NCI-H2196 treated with DMSO at 0.1 percent for 48 hours (cell line): ENCODE data around the gene ZNF341.

Experiments used
- DNase-seq: peaks from one replicate; lab custom pipeline; 2025; ENCODE audit not compliant: unreplicated experiment; lab: John Stamatoyannopoulos, UW

The ZNF341 gene

GRCh38 chr20:33701629-33702450 is 30.0 kb upstream of the ZNF341 start:
- no peak for DNase-seq

- peak; percentile 32 for DNase-seq
Observed at GRCh38 chr20:33702861-33703260, 28.9 kb upstream of the ZNF341 start.

GRCh38 chr20:33703498-33704137 is 28.2 kb upstream of the ZNF341 start:
- no peak for DNase-seq

DNA sequence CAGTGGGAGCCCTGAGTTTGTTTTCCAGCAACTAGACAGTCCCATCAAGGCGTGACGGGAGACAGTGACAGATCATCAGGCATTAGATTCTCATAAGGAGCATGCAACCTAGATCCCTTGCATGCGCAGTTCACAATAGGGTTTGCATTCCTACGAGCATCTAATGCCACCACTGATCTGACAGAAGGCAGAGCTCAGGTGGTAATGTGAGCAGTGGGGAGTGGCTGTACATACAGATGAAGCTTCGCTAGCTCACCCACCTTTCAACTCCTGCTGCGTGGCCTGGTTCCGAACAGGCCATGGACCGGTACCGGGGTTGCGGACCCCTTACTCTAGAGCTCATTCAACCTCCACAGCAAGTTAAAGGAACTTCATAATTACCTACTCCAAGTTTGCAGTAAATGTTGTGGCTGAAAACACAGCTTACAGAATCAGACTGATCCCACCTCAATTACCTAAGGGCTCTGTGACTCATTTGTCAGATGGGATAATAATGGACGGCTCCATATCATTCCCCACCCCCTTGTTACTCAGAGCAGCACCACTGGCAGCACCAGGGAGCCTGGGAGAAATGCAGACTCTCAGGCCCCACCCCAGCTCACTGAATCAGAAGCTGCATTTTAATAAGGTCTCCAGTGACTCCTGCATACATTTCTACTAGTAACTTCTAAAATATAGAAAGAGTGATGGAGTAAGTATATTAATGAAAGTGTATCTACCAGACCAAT is 27.4 kb upstream of the ZNF341 start:
- no peak for DNase-seq

DNA sequence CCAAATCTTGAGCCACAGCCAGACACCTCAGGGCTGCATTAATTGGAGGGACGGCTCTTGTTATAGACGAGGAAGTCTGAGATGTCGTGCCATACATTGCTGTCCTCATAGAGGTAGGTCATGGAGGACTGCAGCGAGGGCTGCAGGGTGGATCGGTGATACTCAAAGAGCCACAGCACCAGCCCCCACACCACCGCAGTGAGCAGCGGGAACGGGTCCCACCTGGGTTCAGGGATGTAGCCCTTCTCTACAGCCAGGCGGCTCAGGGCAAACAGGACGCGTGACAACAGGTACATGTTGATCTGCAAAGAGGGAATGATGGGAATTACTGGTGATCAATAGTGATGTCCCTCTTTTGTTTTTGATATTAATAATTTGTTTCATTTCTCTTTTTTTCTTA is 24.1 kb upstream of the ZNF341 start:
- DNase-seq = no peak

GRCh38 chr20:33709398-33709797 is 22.4 kb upstream of the ZNF341 start:
- no peak for DNase-seq

- no peak for DNase-seq
Observed at GRCh38 chr20:33709905-33710541, 21.8 kb upstream of the ZNF341 start.

DNA sequence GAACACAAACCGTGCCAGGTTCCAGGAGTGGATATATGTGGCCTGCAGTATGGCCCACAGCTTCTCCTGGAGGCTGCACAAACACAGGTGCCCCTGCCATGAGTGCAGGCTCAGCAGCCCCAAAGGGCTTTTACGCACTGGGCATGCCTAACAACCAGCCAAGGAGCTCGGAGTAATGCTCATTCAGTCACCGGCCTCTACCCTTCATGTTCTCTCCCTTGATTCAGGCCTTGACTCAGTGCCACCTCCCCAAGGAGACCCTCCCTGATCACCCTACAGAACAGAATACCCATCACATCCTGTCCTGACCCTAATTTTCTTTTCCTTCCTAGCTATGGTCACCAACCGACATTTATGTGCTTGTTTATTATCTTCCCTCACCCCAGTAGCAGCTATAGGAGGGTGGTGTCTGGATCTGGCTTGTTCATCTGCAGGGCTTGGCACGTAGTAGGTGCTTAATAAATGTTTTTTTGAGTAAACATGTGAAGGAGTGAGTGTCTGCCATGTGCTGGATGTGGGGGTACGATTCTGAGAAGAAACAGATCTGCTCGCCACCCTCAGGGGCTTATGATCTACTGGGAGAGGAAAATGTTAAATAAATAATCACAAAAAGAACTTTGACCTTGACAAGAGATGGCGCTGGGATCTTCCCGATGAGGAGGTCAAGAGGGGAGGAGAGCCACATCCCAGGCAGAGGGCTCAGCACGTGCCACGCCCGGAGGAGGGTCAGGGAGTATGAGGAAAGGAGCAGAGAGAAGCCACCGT is 20.9 kb upstream of the ZNF341 start:
- no peak for DNase-seq

- no peak for DNase-seq
Observed at GRCh38 chr20:33711446-33711738, 20.4 kb upstream of the ZNF341 start.

DNA sequence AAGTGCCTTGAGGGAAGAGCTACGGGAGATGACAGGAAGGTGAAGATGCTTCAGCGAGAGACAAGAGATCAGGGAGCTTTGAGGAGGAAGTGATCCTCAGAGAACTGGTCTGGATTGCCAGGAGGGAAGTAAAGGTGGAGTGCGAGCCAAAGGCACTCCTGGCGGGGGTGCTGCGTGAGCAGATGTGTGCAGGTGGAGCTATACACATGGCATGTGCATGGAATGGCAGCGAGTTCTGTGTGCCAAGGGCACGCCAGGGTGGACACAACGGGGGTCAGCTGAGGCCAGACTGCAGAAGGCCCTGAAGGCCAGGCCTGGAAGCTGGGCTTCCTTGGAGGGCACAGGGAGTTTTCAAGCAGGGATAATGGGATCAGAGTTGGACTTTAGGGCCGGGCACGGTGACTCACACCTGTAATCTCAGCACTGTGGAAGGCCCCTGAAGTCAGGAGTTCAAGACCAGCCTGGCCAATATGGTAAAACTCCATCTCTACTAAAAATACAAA is 17.9 kb upstream of the ZNF341 start:
- DNase-seq = no peak

GRCh38 chr20:33716498-33716897 is 15.3 kb upstream of the ZNF341 start:
- DNase-seq = no peak

- no peak for DNase-seq
Observed at GRCh38 chr20:33719277-33719988, 12.4 kb upstream of the ZNF341 start.

GRCh38 chr20:33719989-33720709 is 11.6 kb upstream of the ZNF341 start, which contains the start of gene PXMP4:
Gene PXMP4, minus strand, starts transcription at chr20:33720310. Its CDS starts 103 bp downstream, at chr20:33720207.
- DNase-seq = peak; percentile 79

- no peak for DNase-seq
Observed at GRCh38 chr20:33721391-33722140, 10.2 kb upstream of the ZNF341 start.

GRCh38 chr20:33724439-33725094 is 7.2 kb upstream of the ZNF341 start:
- DNase-seq = no peak

DNA sequence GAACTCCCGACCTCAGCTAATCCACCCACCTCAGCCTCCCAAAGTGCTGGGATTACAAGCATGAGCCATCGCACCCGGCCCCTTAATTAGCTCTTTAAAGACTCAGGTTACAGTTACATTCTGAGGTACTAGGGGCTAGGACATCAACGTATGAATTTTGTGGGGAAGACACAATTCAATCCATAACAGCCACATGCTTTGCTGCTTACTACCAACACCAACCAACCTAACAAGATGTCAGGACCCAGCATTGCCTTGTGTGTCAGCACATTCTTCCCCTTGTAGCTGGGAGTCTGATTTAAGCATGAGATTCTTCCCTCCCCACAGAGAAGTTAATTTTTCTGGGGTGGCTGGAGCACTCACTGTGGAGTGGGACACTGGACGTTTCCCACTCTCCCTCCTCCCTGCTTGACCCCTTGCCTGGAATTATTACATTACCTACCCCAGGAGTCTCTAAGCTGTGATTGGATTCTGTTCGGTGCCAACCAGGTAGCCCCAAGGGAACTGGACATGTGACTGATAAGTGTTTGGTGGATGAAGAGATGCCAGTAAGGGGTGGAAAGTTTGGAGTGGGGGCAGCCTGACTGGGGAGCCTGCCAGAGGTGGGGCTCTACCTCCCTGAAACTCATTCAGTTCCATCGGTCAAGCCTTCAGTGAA is 6.1 kb upstream of the ZNF341 start:
- DNase-seq = no peak

GRCh38 chr20:33727115-33727479 is 4.7 kb upstream of the ZNF341 start:
- DNase-seq = no peak

DNA sequence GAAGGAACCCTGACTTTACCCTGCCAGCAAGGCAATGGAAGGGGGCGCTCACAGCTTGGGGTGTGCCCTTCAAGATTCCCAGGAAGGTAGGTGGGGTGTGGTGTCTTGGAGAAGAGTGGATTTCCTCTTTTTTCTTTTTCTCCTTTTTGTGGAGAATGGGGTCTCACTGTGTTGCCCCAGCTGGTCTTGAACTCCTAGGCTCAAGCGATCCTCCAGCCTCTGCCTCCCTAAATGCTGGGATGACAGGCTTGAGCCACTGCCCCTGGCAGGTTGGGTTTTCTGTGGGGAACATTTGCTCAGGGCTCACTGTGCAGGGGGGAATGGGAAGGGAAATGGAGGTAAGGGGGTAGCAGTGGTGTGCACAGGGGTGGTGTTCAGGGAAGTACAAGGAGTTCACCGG is 4.0 kb upstream of the ZNF341 start:
- DNase-seq = no peak
